AG04450 (cell line): ENCODE measurements around the gene LRP8. TPM values are rescaled to one million over a fixed set of nuclear protein-coding genes. Genes with fewer than 3 reads are reported as not detected.

Experiments
- CTCF ChIA-PET: fragments of 300-600, 350-600 bp; formaldehyde crosslinking; extraction: SDS; loops from one replicate; lab custom pipeline; 2022; ENCODE audit warnings: antibody characterized with exemption, inconsistent platforms; lab: Charles Lee
- POLR2A ChIA-PET: fragments of 350-600 bp; formaldehyde crosslinking; extraction: SDS; loops from one replicate; lab custom pipeline; 2021; ENCODE audit warnings: antibody characterized with exemption, inconsistent platforms; lab: Yijun Ruan, JAX
- DNase-seq: peaks from one replicate; pipeline ENCODE4 v3.0.0-alpha.2; 2011; ENCODE audit warnings: low read depth, low spot score
- H3K27ac ChIP-seq: one replicate; pipeline ENCODE4 v1.5.1; 2012; ENCODE audit warnings: low read depth, low read length, control low read depth
- H3K27me3 ChIP-seq: one replicate; pipeline ENCODE4 v1.6.0; 2012; ENCODE audit warnings: low read length; ENCODE audit not compliant: control insufficient read depth, insufficient read depth
- H3K4me3 ChIP-seq: 2 replicates; pipeline ENCODE4 v1.5.1; 2011; ENCODE audit warnings: mild to moderate bottlenecking, low read depth, low read length, control low read depth
- H3K9me3 ChIP-seq: 2 replicates; pipeline ENCODE4 v1.5.1; 2012; ENCODE audit warnings: low read length; ENCODE audit not compliant: control insufficient read depth, insufficient read depth
- CTCF ChIP-seq: IDR thresholded peaks from 2 replicates; pipeline ENCODE4 v1.5.1; 2011; ENCODE audit warnings: low read depth, low read length, control low read depth, inconsistent platforms
- polyA plus RNA-seq: library from polyadenylated mRNA; depleted of rRNA; stranded (reverse); fragments of >200 nt; gene quantifications from 2 replicates; pipeline ENCODE4 v1.2.3, GENCODE V29; 2011

The LRP8 gene
- polyA plus RNA-seq, 1 experiment: 5.0 TPM

- Histone ChIP-seq H3K27me3 (no peaks in the 10 kb centered on the region), H3K9me3 (no peaks in the 10 kb centered on the region), H3K27ac (no peak overlapping the region), H3K4me3 (no peak overlapping the region)
- TF ChIP-seq CTCF: no peak
- no peak for DNase-seq
- ChIA-PET POLR2A (no interaction called here), CTCF (interaction anchor here (0.7 kb wide), 1 partner anchor 41 kb away, joined by 3 read pairs; no protein-coding TSS in a partner anchor)
Observed at GRCh38 chr1:53319296-53320101, 8.4 kb downstream of the LRP8 start.

- no peaks in the 10 kb centered on the region for H3K27me3 ChIP-seq
- H3K27ac ChIP-seq: no peak overlapping the region
- no peak for TF ChIP-seq CTCF
- DNase-seq: no peak
- H3K4me3 ChIP-seq: no peak overlapping the region
- ChIA-PET POLR2A (no interaction called here), CTCF (no interaction called here)
- no peaks in the 10 kb centered on the region for H3K9me3 ChIP-seq
Observed at GRCh38 chr1:53317646-53318539, 10.0 kb downstream of the LRP8 start.

- no peak for TF ChIP-seq CTCF
- Histone ChIP-seq H3K9me3 (no peaks in the 10 kb centered on the region), H3K27me3 (no peaks in the 10 kb centered on the region), H3K27ac (no peak overlapping the region), H3K4me3 (no peak overlapping the region)
- POLR2A ChIA-PET: no interaction called here
- CTCF ChIA-PET: no interaction called here
- DNase-seq: no peak
Observed at GRCh38 chr1:53316766-53317581, 10.9 kb downstream of the LRP8 start.

- H3K9me3 ChIP-seq: no peaks in the 10 kb centered on the region
- TF ChIP-seq CTCF: no peak
- no peak for DNase-seq
- no peaks in the 10 kb centered on the region for H3K27me3 ChIP-seq
- no peak overlapping the region for H3K4me3 ChIP-seq
- ChIA-PET CTCF (no interaction called here), POLR2A (no interaction called here)
- no peak overlapping the region for H3K27ac ChIP-seq
Observed at GRCh38 chr1:53316424-53316765, 11.5 kb downstream of the LRP8 start.
